ENCODE results near the gene FRMD1.

The FRMD1 gene

DNA sequence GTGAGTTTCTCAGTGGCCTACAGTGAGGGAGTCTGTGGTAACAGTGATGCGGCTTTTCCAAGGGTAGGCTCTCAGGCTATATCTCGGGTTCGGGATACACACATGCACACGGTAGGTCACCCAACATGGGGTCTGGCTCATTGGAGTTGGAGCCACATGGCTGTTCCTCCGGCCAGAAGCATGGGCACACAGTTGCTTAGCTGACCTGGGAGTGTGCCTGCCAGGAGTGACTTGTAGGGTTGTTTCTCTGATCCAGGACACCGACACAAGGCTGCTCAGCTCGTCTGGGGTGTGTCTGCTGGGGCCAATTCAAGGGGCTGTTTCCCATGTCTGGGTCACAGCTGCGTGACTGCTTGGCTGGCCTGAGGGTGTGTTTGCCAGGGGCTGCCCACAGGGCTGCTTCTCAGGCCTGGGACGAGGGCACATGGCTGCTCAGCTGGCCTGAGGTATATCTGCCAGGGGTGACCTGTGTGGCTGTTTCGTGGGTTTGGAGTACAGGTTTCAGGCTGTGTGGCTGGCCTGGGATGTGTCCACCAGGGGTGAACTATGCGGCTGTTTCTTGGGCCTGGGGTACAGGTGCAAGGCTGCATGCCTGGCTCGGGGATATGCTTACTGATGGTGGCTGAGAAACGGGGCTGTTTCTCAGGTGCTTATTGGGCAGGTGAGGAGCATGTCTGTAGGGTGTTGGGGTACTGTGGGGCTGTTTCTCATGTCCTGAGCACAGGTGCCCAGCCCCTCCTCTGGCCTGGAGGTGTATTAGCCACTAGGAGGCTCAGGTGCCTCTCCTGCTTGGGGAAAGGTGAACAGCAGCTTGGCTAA, 66.4 kb downstream of the FRMD1 start:
- TF ChIP-seq, protein P1, sequence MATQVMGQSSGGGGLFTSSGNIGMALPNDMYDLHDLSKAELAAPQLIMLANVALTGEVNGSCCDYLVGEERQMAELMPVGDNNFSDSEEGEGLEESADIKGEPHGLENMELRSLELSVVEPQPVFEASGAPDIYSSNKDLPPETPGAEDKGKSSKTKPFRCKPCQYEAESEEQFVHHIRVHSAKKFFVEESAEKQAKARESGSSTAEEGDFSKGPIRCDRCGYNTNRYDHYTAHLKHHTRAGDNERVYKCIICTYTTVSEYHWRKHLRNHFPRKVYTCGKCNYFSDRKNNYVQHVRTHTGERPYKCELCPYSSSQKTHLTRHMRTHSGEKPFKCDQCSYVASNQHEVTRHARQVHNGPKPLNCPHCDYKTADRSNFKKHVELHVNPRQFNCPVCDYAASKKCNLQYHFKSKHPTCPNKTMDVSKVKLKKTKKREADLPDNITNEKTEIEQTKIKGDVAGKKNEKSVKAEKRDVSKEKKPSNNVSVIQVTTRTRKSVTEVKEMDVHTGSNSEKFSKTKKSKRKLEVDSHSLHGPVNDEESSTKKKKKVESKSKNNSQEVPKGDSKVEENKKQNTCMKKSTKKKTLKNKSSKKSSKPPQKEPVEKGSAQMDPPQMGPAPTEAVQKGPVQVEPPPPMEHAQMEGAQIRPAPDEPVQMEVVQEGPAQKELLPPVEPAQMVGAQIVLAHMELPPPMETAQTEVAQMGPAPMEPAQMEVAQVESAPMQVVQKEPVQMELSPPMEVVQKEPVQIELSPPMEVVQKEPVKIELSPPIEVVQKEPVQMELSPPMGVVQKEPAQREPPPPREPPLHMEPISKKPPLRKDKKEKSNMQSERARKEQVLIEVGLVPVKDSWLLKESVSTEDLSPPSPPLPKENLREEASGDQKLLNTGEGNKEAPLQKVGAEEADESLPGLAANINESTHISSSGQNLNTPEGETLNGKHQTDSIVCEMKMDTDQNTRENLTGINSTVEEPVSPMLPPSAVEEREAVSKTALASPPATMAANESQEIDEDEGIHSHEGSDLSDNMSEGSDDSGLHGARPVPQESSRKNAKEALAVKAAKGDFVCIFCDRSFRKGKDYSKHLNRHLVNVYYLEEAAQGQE (IDR thresholded peaks at IDR 0.05; ENCODE audit: insufficient replicate concordance, low read depth), result no peak
- TF ChIP-seq, protein P2, sequence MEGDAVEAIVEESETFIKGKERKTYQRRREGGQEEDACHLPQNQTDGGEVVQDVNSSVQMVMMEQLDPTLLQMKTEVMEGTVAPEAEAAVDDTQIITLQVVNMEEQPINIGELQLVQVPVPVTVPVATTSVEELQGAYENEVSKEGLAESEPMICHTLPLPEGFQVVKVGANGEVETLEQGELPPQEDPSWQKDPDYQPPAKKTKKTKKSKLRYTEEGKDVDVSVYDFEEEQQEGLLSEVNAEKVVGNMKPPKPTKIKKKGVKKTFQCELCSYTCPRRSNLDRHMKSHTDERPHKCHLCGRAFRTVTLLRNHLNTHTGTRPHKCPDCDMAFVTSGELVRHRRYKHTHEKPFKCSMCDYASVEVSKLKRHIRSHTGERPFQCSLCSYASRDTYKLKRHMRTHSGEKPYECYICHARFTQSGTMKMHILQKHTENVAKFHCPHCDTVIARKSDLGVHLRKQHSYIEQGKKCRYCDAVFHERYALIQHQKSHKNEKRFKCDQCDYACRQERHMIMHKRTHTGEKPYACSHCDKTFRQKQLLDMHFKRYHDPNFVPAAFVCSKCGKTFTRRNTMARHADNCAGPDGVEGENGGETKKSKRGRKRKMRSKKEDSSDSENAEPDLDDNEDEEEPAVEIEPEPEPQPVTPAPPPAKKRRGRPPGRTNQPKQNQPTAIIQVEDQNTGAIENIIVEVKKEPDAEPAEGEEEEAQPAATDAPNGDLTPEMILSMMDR (IDR thresholded peaks at IDR 0.05; ENCODE audit: insufficient read depth, low read length), result no peak
- no peak for TF ChIP-seq SPI1 (IDR thresholded peaks at IDR 0.05; ENCODE audit: borderline replicate concordance, low read depth)
- no peak for DNase-seq (ENCODE audit: low read depth in 1 of 2, low spot score in 1 of 2)
- no peak overlapping the region for H3K27ac ChIP-seq (replicated peaks)
- no peak overlapping the region for H3K4me3 ChIP-seq (replicated peaks; ENCODE audit: insufficient read depth, low read length)
- no peaks in the 10 kb centered on the region for H3K27me3 ChIP-seq (ENCODE audit: insufficient read depth, poor library complexity, severe bottlenecking)

DNA sequence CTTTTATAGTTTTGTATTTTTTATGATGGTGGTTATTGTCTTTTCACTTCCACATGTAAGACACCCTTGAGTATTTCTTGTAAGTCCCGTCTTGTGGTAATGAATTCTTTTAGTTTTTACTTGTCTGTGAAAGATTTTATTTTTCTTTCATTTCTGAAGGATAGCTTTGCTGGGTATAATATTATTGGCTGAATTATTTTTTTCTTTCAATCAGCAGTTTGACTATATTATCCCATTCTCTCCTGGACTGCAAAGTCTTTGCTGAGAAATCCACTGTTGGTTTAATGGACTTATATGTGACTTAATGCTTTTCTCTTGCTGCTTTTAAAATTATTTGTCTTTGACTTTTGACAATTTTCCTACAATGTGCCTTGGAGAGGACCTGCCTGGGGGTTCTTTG, 67.7 kb downstream of the FRMD1 start:
- Histone ChIP-seq H3K27ac (replicated peaks) (no peak overlapping the region), H3K4me3 (replicated peaks; ENCODE audit: insufficient read depth, low read length) (no peak overlapping the region), H3K27me3 (ENCODE audit: insufficient read depth, poor library complexity, severe bottlenecking) (no peaks in the 10 kb centered on the region)
- TF ChIP-seq, protein P1 (IDR thresholded peaks at IDR 0.05; ENCODE audit: insufficient replicate concordance, low read depth), result no peak
- no peak for TF ChIP-seq GABPA (IDR thresholded peaks at IDR 0.05; ENCODE audit: low read depth)
- no peak for TF ChIP-seq SPI1 (IDR thresholded peaks at IDR 0.05; ENCODE audit: borderline replicate concordance, low read depth)
- TF ChIP-seq POLR2AphosphoS5 (IDR thresholded peaks at IDR 0.05; ENCODE audit: low read depth), result no peak
- TF ChIP-seq, protein P2 (IDR thresholded peaks at IDR 0.05; ENCODE audit: insufficient read depth, low read length), result no peak
- no peak for DNase-seq (ENCODE audit: low read depth in 1 of 2, low spot score in 1 of 2)

DNA sequence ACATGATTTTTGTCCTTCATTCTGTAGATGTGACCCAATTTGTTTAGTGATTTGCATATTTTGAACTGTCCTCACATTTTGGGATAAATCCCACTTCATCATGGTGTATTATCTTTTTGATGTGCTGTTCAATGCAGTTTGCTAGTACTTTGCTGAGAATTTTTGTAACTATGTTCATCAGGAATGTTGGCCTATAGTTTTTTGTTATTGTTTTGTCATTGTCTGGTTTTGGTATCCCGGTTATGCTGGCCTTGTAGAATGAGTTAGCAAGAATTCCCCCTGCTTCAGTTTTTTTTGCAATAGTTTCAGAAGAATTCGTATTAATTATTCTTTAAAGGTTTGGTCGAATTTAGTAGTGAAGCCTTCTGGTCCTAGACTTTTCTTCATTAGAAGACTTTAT, 69.7 kb downstream of the FRMD1 start:
- TF ChIP-seq SPI1 (IDR thresholded peaks at IDR 0.05; ENCODE audit: borderline replicate concordance, low read depth), result no peak
- TF ChIP-seq, protein P1 (IDR thresholded peaks at IDR 0.05; ENCODE audit: insufficient replicate concordance, low read depth), result no peak
- TF ChIP-seq, protein P2 (IDR thresholded peaks at IDR 0.05; ENCODE audit: insufficient read depth, low read length), result no peak
- TF ChIP-seq POLR2AphosphoS5 (IDR thresholded peaks at IDR 0.05; ENCODE audit: low read depth), result no peak
- no peak for TF ChIP-seq GABPA (IDR thresholded peaks at IDR 0.05; ENCODE audit: low read depth)
- DNase-seq (ENCODE audit: low read depth in 1 of 2, low spot score in 1 of 2), result no peak
- H3K27me3 ChIP-seq (ENCODE audit: insufficient read depth, poor library complexity, severe bottlenecking), result no peaks in the 10 kb centered on the region
- no peak overlapping the region for H3K4me3 ChIP-seq (replicated peaks; ENCODE audit: insufficient read depth, low read length)
- H3K27ac ChIP-seq (replicated peaks), result no peak overlapping the region
